HCT116 (cell line): Measurements from ENCODE around the gene EML1.

Experiments
- ATF3 ChIP-seq: IDR thresholded peaks from 2 replicates; pipeline ENCODE4 v1.6.1; 2012
- CTCF ChIP-seq, 3 experiments: fragments of 200-600 bp in 1 of 3; sonication (generic) in 1 of 3; IDR thresholded peaks in 2 of 3; conservative IDR thresholded peaks in 1 of 3; 2 replicates each; pipeline ENCODE4 v1.5.1; 2012 to 2017; ENCODE audit warnings: low read depth in 2 of 3, low read length in 2 of 3, antibody characterized with exemption in 1 of 3, borderline replicate concordance in 1 of 3, control low read depth in 1 of 3, mild to moderate bottlenecking in 1 of 3, mixed read lengths in 1 of 3, mixed run types in 1 of 3, moderate library complexity in 1 of 3; ENCODE audit not compliant: insufficient read depth in 1 of 3
- EZH2phosphoT487 ChIP-seq: fragments of 200-600 bp; IDR thresholded peaks from 2 replicates; pipeline ENCODE4 v1.6.1; 2018; ENCODE audit warnings: antibody characterized with exemption, borderline replicate concordance
- POLR2A ChIP-seq: IDR thresholded peaks from 2 replicates; pipeline ENCODE4 v1.7.0; 2011; ENCODE audit warnings: borderline replicate concordance; ENCODE audit not compliant: insufficient read depth, insufficient read length; ENCODE audit errors: extremely low read depth
- RAD21 ChIP-seq: IDR thresholded peaks from 2 replicates; pipeline ENCODE4 v1.6.1; 2012; ENCODE audit warnings: low read depth, mild to moderate bottlenecking
- SIN3A ChIP-seq: IDR thresholded peaks from 2 replicates; pipeline ENCODE4 v1.6.1; 2012; ENCODE audit warnings: low read depth
- YY1 ChIP-seq: IDR thresholded peaks from 2 replicates; pipeline ENCODE4 v1.6.1; 2011; ENCODE audit warnings: low read length, low read depth, moderate library complexity, mild to moderate bottlenecking; ENCODE audit not compliant: insufficient replicate concordance; ENCODE audit errors: extremely low read depth
- ZBTB33 ChIP-seq: IDR thresholded peaks from 2 replicates; pipeline ENCODE4 v1.6.1; 2011; ENCODE audit warnings: mild to moderate bottlenecking, low read length, moderate library complexity; ENCODE audit not compliant: insufficient replicate concordance; ENCODE audit errors: extremely low read depth

- no peak for TF ChIP-seq SIN3A
- no peak for TF ChIP-seq ATF3
- TF ChIP-seq RAD21, result no peak
- no peak for TF ChIP-seq CTCF (IDR thresholded peaks at IDR 0.05 in 2 of 3, conservative IDR thresholded peaks at IDR 0.05 in 1 of 3; ENCODE audit: borderline replicate concordance in 1 of 3, insufficient read depth in 1 of 3, low read depth in 2 of 3, low read length in 2 of 3)
- no peak for TF ChIP-seq ZBTB33
- TF ChIP-seq POLR2A, result no peak
- no peak for TF ChIP-seq EZH2phosphoT487
- TF ChIP-seq YY1, result no peak
Observed at GRCh38 chr14:99779751-99780150, 13.5 kb upstream of the EML1 start.
